Endothelial cell (in vitro differentiated cells): ENCODE data around the gene PARD3. TPM values are rescaled to one million over a fixed set of nuclear protein-coding genes. Genes with fewer than 3 reads are reported as not detected.

Experiments used
- DNase-seq: peaks from one replicate; pipeline ENCODE4 v3.0.0; 2021; ENCODE audit warnings: low spot score
- H3K27ac Mint-ChIP-seq: one replicate; pipeline ENCODE4 v1.8.0; 2021; ENCODE audit warnings: mixed read lengths, inconsistent platforms; ENCODE audit not compliant: unreplicated experiment
- H3K27me3 Mint-ChIP-seq: one replicate; pipeline ENCODE4 v1.8.0; 2021; ENCODE audit warnings: mild to moderate bottlenecking, moderate library complexity, mixed read lengths, inconsistent platforms; ENCODE audit not compliant: unreplicated experiment
- H3K36me3 Mint-ChIP-seq: one replicate; pipeline ENCODE4 v1.8.0; 2021; ENCODE audit warnings: mild to moderate bottlenecking, low read depth, mixed read lengths, inconsistent platforms; ENCODE audit not compliant: unreplicated experiment
- H3K4me1 Mint-ChIP-seq: one replicate; pipeline ENCODE4 v1.8.0; 2021; ENCODE audit warnings: mild to moderate bottlenecking, mixed read lengths, inconsistent platforms; ENCODE audit not compliant: unreplicated experiment
- H3K4me3 Mint-ChIP-seq: one replicate; pipeline ENCODE4 v1.8.0; 2021; ENCODE audit warnings: mild to moderate bottlenecking, mixed read lengths, inconsistent platforms; ENCODE audit not compliant: unreplicated experiment
- H3K9me3 Mint-ChIP-seq: one replicate; pipeline ENCODE4 v1.8.0; 2021; ENCODE audit warnings: mixed read lengths, inconsistent platforms; ENCODE audit not compliant: unreplicated experiment
- CTCF ChIP-seq: fragments of 200-600 bp; sonication (generic); IDR thresholded peaks from one replicate; pipeline ENCODE4 v1.5.0; 2021; ENCODE audit warnings: antibody characterized with exemption; ENCODE audit not compliant: unreplicated experiment
- total RNA-seq: library from RNA; stranded (reverse); fragmentation: NEBNext Ultra II Directional; extraction: Animal tissue kit (Norgen Biotek cat#: 25700); gene quantifications from one replicate; pipeline ENCODE4 v1.2.1, GENCODE V29; 2021; ENCODE audit not compliant: unreplicated experiment

Gene PARD3
- total RNA-seq, 1 donor from 2014 or later, result 35.2 TPM

GRCh38 chr10:34499612-34500279, 315.4 kb downstream of the PARD3 start:
- H3K4me3 Mint-ChIP-seq, result no peak overlapping the region
- H3K4me1 Mint-ChIP-seq, result no peaks in the 10 kb centered on the region
- no peaks in the 10 kb centered on the region for H3K9me3 Mint-ChIP-seq
- no peak for TF ChIP-seq CTCF
- peaks cover 3% of the 10 kb centered on the region for H3K36me3 Mint-ChIP-seq
- H3K27me3 Mint-ChIP-seq, result no peaks in the 10 kb centered on the region
- no peak for DNase-seq
- no peak overlapping the region for H3K27ac Mint-ChIP-seq

- no peak for TF ChIP-seq CTCF
- Mint-ChIP-seq H3K36me3 (peaks cover 3% of the 10 kb centered on the region), H3K9me3 (no peaks in the 10 kb centered on the region), H3K4me1 (no peaks in the 10 kb centered on the region), H3K27ac (no peak overlapping the region), H3K4me3 (no peak overlapping the region), H3K27me3 (no peaks in the 10 kb centered on the region)
- no peak for DNase-seq
These were observed 316.3 kb downstream of the PARD3 start for GRCh38 chr10:34498821-34499220.

- H3K4me3 Mint-ChIP-seq, result no peak overlapping the region
- no peaks in the 10 kb centered on the region for H3K9me3 Mint-ChIP-seq
- no peaks in the 10 kb centered on the region for H3K4me1 Mint-ChIP-seq
- no peak for DNase-seq
- TF ChIP-seq CTCF, result no peak
- H3K27me3 Mint-ChIP-seq, result no peaks in the 10 kb centered on the region
- H3K36me3 Mint-ChIP-seq, result no peaks in the 10 kb centered on the region
- no peak overlapping the region for H3K27ac Mint-ChIP-seq
These were observed 319.2 kb downstream of the PARD3 start for GRCh38 chr10:34495938-34496337.

- no peak overlapping the region for H3K4me3 Mint-ChIP-seq
- no peaks in the 10 kb centered on the region for H3K9me3 Mint-ChIP-seq
- no peaks in the 10 kb centered on the region for H3K27me3 Mint-ChIP-seq
- no peak overlapping the region for H3K27ac Mint-ChIP-seq
- H3K36me3 Mint-ChIP-seq, result no peaks in the 10 kb centered on the region
- TF ChIP-seq CTCF, result no peak
- H3K4me1 Mint-ChIP-seq, result no peaks in the 10 kb centered on the region
- no peak for DNase-seq
These were observed 321.1 kb downstream of the PARD3 start for GRCh38 chr10:34494012-34494411.

- H3K27me3 Mint-ChIP-seq, result no peaks in the 10 kb centered on the region
- no peak overlapping the region for H3K27ac Mint-ChIP-seq
- TF ChIP-seq CTCF, result no peak
- H3K36me3 Mint-ChIP-seq, result no peaks in the 10 kb centered on the region
- no peak for DNase-seq
- no peak overlapping the region for H3K4me3 Mint-ChIP-seq
- H3K4me1 Mint-ChIP-seq, result no peaks in the 10 kb centered on the region
- H3K9me3 Mint-ChIP-seq, result no peaks in the 10 kb centered on the region
These were observed 323.0 kb downstream of the PARD3 start for GRCh38 chr10:34492081-34492480.
